ENCODE results near the gene GAREM1.
"Not testable (repeated sequence)": the region's sequence is repeated elsewhere in the genome, so short reads cannot be mapped to it uniquely, and the experiment has no call there.

GRCh38 chr18:32291623-32292022 is 179.1 kb downstream of the GAREM1 start:
- not testable (repeated sequence) for TF ChIP-seq CTCF, POLR2AphosphoS5, POLR2A (IDR thresholded peaks at IDR 0.05)
